Inferior parietal cortex (tissue), 1 donor: ENCODE measurements around the gene NAV2.
"Not testable (repeated sequence)": the region's sequence is repeated elsewhere in the genome, so short reads cannot be mapped to it uniquely, and the experiment has no call there.

Source experiments
- DNase-seq: peaks from one replicate; pipeline ENCODE4 v3.0.0-alpha.2; 2016; ENCODE audit errors: extremely low spot score

NAV2 gene

DNA sequence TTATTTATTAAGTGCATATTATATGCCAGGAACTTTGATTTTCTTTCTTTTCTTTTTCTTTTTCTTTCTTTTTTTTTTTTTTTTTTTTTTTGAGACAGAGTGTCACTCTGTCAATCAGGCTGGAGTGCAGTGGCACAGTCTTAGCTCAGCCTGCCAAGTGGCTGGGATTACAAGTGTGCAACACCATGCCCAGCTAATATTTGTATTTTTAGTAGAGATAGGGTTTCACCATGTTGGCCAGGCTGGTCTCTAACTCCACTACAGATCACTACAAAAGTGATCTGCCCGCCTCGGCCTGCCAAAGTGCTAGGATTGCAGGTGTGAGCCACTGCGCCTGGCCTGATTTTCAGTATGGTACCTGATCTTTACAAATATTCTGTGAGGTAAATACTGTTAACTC, 182.4 kb downstream of the NAV2 start:
- DNase-seq = not testable (repeated sequence)

DNA sequence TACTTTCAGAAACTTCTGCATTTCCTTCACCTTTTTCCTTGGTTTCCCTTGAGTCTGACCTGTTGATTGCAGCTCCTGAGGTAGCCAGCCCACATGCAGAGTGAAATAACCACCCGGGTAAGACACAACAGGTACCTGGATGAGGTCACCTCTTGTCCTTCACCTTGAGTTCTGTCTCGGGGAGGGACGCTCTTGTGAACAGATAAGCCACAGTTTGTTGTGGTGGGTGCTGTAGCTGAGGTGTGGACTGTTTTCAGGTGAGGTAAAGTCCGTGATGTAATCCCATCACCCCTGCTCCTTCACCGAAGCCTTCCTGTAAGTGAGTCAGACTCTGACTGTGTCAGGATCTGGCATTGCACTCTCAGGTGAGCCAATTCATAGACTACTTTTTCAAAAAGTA, 183.1 kb downstream of the NAV2 start:
- DNase-seq = no peak

DNA sequence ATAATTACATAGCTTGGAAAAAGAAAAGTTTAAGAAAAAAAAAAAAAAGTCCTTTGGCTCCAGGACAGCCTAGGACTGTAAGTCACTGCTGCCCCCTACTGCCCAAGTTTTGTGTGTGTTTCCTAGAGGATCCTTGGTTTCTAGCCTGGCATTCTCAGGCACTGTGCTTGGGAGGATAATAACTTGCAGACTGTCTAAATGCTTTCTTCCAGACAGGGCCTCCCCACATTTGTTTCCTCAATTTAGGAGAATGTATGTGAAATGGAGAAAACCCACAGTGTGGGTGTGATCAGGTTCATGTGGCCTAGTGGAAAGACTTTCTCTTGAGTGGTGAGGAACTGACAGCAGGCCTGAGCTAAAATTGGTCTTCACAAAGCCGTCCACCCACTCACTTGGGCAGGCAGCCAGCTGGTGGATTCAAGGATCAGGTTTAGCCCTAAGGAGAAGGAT, 191.0 kb downstream of the NAV2 start:
- peak; percentile 87 for DNase-seq

DNA sequence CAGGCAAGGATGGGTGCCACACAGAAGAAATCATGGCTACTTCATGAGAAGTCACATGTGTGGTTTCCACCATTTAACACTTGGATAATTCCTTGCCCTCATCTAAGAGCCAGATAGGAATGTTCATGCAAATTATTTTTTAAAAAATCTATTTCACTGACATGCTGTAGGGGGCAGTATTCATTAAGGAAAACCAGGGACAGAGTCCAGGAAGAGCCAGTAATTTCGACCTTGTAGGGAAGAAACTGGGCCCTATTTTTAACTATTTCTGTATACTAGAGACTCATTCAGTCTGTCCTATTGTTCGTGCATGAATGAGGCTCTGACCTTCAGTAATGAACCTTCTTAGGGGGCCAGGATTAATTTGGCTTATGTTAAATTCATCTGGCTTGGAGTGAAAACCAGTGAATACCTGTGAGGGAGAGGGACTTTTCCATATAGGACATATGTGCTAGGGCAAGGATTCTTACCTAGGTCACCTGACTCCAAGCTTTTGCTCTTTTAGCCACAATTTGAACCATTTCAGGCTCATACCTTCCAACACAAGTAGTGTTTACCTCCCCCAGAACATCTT, 192.7 kb downstream of the NAV2 start:
- peak; percentile 70 for DNase-seq

DNA sequence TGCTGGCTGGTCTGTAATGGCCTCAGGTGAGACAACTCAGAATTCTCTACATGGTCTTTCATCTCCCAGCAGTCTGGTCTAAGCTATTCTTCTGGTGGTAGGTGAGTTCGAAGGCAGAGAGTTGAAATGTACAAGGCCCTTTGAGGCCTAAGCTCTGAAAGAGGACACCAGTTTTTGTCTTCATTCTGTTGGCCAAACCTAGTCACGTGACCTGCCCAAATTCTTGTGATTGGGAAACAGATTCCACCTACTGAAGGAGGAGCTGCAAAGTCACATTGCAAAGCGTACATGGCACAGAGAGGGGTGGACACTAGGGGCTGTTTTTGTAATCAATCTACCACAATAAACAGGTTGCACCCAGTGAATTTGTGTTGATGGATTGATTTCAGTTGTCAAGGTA, 193.5 kb downstream of the NAV2 start:
- no peak for DNase-seq

DNA sequence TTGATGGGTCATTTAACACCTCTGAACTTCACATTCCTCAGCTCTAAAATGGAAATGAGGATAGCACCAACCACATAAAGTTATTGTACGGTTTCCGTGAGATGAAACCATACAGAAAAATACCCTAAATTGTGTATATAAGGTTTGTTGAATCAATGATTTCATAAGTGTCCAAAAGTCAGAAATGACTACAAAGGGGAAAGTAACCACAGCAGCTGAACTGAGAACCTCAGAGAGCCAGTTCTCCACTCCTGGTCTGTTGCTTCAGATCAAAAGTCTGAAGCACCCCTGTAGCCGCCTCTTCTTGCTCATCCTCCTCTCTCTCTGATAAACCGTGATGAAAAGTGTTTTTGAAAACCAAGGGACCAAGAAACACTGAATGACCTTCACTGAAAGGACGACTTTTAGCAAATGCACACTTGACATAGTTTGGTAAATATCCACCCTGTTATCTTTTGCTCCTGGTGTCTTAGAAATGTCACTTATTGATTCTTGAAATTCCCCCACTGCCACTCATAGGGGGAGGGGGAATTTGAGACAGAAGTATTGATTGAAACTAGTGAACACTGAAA, 194.5 kb downstream of the NAV2 start:
- DNase-seq = no peak

DNA sequence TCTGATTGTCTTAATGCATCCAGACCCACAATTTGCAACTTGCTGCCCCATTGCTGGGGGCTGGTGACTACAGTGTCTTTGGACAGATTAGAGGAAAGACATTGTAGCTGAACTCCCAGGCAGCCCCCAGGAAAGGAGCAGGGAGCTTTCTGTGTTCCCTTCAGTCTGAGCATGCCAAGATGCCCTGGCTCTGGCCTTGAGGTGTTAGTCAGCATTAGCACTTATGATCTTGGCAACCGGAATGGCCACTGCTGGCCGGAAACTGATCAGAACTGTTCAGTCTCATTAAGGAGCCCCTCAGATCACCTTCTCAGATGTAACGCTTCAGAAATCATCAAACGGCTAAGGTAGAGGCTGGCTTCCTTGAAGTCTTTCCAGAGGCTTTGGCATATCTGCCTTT, 195.2 kb downstream of the NAV2 start:
- DNase-seq = no peak

DNA sequence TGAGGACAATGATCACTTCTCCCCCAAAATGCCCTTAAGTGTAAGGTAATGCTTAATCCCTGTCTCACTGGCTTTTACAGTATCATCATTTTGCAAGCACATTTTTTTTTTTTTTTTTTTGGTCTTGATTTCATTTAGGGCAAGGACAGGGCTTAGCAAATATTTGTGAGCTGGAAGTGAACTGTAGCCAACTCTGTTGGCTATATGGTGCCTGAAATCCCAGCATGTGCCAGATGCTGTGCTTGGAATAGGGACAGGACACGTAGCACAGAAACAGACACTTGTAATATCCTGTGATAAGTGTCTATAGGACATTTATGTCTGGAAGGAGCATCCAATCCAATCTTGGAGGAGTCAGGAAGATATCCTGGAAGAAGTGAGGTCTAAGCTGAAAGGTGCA, 198.3 kb downstream of the NAV2 start:
- DNase-seq = no peak

DNA sequence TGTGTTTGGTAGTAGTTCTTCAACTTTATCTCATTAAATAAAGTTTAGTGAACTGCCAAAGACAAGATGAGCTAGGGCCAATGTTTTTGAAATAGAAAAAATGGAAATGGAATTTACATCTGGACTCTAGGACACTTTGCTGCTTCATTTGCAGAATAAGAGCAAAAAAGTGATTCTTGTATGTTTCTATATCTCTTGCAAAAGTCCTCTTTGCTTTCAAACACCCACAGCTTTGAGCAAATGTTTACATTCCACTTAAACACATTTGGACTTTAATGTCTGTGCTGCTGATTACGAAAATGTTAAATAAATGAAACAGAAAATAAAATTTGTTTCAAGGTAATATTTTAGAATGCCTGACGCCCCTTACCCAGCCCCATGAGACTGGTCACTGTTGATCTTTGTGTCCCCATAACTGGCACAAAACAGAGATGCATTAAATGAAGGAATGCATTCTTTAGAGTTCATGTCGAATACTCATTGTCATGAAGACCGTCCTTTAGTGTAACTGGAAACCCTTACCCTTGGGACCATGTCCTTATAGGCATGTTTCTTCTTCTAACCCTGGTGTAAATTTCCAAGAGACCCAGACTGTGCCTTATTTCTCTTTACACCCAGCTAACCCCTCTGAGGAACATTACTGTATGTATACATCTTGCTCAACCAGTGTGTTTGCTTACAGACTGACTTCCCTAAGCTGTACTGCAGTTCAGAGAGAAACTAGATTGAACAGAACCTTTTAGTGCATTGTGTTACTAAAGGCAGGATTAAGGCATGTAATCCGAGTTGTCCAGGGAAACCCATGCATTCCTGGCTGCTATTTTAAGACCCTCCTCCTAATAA, 199.7 kb downstream of the NAV2 start:
- DNase-seq = no peak

DNA sequence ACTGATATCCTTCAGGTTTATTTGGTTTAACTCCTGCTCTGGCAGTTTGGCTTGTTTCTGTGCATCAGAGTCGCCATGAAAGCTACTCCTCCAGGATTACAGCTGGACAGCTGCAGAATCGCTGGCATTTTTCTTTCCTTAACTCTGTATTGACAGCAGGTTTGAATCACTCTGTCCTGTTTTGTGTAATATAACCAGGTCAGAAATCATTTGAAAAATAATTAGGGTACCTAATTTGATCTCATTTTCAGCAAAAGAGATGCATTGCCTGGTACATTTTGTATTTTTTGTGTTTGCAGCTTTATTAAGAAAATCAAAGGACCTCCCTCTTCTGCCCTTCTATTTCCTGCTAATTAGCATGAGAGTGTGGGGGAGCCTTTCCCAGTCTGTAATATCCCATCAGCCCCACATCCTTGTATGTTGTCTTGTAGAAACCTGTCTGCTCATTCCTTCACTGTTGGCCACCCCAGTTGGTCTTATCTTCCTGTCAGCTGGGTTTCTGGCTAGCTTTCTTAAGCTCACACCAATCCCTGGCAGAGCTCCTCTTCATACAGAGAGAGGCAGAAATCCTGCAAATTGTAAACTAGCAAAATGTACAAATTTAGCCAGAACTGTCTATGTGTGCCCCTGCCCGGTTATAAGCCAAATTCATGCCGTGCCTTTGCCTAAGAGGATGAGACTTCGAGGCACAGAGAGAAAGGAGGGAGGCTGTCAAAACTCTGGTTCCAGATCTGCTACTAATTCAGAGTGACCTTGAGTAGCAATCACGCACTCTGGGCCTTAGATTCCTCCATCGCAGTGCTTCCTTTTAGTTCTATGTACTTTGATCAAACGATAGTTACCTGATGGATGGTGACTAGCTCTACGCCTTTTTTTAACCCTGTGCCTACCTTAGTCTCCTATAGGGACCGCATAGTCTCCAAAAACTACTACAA, 200.6 kb downstream of the NAV2 start:
- DNase-seq = no peak

DNA sequence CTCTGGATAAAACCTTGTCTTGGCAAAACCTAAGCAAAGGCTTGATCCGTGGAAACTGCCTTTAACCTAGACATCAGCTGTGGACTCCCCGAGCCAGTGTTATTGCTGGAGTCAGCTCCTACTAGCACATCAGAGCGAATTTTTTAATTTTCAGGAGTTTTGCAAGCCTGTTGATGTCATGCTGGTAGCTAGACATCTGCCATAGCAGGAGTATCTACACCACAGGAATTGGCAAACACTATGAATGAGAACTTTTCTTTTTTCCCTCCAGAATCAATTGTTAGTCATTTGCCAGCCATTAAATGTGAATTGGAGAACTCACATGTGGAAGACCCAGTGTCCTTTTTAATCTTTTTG, 201.2 kb downstream of the NAV2 start:
- no peak for DNase-seq

DNA sequence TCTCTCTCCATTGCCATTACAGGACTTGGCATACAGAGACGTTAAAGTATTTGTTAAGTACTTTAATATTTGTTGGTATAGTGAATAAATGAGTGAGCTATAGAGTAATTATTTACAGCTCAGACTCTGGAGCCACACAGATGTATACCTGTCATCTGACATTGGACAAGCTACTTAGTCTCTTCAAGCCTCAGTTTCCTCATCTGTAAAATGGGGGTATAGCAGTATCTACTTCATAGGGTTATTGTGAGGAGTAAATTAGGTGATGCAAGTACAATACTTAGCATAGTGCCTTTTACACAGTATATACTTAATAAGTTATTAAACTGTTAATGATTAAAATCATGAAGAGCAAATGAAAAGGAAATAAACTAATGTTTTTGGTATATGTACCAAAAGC, 203.2 kb downstream of the NAV2 start:
- no peak for DNase-seq

DNA sequence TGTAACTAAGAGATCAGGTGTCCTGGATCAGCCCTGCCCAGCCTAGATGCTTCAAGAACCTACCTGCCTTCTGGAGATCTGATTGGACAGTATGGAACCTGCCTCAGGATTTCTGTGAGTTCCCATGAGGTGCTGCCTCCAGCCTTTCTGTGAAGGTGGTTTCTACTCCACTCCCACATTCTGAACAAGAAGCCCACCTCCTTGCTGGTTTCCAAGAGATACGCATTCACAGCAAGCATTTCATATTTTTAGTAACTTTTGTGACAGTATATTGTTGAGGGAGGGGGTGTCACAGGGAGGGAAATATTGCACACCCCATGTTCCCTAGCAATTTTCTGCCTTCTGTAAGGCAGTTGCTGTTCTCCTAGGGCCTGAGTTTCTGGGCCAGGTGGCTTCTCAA, 204.4 kb downstream of the NAV2 start:
- no peak for DNase-seq

DNA sequence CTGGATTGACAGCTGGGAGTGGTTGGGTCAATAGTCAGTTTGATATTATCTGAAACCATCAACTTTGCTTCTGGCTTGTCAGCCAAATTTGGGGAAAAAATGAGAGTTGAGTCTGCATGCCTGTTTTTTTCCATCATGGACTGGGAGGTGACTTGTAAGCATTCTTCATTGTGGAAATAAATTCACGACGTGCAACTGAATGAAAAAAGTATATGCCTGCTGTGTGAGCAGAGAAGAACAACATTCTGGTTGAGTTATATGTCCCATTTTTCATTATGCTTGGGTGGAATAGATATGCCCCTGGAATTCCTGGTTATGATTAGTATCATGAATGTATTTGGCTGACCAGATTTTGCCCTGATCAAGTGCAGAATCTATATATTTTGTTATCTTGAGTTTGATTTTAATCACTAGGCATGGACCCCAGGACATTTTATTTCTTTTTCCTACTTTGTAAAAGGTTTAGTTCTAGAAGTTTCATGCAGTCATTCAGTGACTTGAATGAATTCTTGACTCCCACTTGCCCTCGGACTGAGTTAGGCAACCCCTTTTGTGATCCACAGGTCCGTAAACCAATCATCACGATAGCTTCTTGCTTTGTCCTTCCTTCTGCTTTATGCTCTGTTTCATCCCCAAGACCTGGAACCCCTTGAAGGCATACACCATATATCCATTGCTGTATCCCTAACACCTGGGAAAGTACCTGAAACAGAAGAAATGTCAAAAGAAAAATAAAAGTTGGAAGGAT, 205.8 kb downstream of the NAV2 start:
- no peak for DNase-seq

DNA sequence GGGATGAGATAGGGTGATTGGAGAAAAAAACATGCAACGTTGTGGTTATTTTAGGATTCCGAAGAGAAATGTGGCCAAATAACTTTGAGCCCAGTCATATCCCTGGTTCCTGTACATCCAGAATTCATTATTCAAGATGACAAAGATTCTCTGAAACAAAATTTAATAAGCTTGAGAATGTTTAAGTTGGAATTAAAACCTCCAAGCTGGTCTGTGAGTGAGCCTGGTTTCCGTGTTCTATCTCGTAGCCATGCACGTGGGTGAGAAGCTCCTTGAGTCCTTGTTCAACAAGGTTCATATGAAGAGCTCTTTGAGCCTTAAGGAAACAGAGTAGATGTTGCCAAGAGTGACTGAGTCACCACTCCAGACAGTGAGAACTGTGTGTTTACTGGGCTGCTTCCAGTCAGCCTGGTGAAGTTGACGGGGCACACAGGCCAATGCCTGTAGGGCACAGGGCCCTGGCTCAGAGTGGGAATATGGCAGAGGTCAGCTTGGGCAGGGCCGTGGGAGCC, 206.5 kb downstream of the NAV2 start:
- no peak for DNase-seq

DNA sequence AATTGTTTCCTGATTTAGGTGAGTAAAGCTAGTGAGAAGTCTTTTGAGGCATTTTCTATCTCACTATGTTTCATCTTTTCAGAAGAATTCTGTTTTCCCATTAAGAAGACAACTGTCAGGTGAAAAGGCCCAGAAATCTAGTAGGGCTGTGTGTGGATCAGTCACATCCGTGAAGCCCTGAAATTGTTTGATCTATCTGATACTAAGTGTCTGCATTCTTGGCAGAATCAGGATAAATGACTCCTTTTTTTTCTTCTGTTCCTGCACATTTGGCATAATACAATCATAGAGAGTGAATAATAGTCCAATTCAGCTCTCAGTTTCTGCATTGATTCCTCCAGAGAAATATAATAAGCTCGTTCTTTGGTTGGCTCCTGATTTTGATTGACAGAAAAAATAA, 208.3 kb downstream of the NAV2 start:
- no peak for DNase-seq

DNA sequence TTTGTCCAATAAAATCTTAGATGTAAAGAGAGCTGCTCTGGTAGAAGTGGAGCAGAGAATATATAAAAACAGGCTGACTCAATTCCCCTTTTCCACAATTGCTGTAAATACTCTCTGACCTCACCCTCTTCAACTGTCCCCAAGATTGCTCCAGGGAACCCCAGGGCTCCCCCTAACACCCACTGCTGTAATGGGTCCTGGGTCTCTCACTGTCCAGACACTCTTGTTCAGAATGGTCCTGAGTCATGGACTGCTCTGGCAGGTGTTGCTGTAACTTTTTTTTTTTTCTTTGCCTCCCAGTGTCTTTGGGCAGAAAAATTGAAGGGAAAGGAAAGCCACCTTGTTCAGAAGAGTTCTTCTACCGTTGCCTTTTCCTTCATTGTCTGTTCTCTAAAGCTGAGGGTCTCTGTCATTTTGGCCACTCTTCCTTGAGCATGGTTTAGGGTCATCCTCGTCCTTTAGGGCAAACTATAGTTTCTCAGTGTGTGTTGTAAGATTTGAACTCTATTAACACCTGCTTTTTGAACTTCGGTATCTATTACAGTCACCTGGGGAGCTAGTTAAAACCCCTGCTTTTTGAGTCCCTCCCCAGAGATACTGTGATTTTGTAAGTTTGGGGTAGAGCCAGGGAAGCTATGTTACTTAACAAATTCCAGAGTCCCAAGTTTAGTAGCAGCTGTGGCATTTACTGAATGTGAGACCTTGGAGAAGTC, 209.5 kb downstream of the NAV2 start:
- DNase-seq = no peak

DNA sequence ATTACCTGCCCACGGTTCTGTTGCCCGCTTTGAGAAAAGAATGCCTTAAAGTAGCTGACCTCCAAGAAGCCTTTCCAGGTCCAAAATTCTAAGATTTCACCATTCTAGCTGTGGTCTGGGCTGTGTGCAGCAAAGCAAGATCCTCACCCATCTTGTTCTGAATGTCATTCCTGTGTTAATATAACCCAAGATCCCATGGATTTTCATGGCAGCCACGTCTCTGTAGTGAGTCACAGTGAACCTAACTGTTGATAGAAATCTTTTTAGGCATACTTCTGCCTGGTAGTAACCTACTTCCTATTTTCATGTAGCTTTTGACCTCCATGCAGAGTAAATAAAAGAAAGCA, 210.0 kb downstream of the NAV2 start:
- no peak for DNase-seq

DNA sequence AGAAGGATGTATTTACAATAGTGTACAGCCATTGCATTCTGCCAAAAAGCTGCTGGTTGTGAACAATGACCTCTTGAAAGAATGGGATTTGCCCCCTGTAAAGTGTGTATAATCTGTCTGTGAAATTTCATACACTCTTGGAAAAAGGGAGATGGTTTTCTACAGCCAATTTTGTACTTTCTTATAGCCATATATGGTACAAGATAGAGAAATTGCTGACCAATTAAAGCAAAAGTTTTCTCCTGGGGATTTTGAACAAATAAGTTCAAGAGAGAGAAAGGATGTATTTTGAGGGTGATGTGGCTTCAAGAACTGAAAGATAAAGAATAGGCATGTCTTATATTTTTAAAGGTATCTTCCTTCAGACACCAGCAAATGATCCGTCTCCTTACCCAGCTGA, 211.0 kb downstream of the NAV2 start:
- DNase-seq = no peak

DNA sequence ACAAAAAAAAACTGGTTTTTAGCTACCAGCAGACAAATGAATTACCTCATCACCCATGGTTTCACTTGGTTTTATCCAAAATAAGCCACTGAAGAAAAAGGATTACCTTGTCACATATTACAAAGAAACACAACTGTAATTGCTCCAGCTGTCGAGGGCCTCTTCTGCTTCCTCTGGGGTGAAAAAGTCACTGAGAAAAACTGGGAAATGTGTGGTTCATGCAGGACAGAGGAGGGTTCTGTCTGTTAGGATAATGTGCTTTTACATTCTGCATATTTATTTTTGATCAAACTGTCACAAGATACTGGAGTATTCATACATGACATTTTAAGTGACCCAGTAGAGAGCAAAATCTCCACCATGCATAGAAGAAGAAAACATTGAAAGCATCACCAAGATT, 211.7 kb downstream of the NAV2 start:
- DNase-seq = no peak

DNA sequence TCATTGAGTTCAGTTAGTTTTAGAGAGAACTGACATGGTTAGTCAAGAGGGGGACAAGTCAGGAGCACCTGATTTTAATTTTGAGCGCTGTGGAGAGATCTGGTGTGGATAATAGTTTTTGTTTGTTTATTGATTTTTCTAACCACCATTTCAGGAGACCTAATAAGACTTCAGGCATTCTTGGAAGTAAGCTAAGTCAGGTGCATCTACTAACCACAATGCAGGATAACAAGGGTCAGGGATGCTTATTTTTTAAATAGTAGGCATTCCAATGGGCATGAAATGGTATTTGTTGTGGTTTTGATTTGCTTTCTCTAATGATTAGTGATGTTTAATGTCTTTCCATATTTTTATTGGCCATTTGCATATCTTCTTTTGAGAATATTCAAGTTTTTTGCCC, 212.1 kb downstream of the NAV2 start:
- DNase-seq = no peak
